Ovary (tissue), 3 donors: ENCODE results near the gene MND1.

ENCODE experiments used
- POLR2A ChIP-seq: fragments of 450-650 bp; IDR thresholded peaks from one replicate; pipeline ENCODE4 v1.6.1; 2017; ENCODE audit warnings: antibody characterized with exemption, mild to moderate bottlenecking, moderate library complexity
- TF ChIP-seq, protein P1 (sequence below), 3 donors: fragments of 450-650 bp in 2 of 3; fragments of 200-600 bp in 1 of 3; IDR thresholded peaks; one replicate each; pipeline versions ENCODE4 v1.5.1 to v1.8.0; 2016 to 2022; ENCODE audit warnings: antibody characterized with exemption in 3 of 3, mild to moderate bottlenecking in 1 of 3
- donor health status: DM: no; HTN: no; CAD: no.

DNA sequence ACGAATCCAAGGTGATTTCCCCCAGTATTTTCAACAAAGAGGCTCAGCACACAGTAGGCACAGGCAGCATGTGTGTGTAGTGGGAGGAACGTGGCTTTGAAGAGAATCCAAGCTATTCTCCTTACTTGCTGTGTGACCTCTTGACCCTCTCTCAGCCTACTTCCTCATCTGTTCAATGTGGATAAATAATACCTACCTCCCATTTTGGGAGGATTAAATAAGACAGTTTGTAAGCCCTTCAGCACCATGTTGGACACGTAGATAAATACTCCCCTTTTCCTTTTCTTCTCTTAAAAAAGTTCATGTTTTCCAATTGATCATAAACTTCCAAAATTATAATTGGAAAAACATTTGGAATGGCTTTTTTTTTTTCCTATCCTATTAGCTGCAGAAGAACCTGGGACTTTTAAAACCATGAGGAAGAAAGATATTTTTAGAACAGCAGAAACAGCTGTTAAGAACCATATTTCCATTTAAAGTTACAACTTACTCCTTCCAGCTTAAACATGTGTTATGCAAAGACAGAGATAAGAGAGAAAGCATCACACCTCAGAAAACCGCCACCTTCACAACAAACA, 65.5 kb downstream of the MND1 start:
- TF ChIP-seq, protein P1, sequence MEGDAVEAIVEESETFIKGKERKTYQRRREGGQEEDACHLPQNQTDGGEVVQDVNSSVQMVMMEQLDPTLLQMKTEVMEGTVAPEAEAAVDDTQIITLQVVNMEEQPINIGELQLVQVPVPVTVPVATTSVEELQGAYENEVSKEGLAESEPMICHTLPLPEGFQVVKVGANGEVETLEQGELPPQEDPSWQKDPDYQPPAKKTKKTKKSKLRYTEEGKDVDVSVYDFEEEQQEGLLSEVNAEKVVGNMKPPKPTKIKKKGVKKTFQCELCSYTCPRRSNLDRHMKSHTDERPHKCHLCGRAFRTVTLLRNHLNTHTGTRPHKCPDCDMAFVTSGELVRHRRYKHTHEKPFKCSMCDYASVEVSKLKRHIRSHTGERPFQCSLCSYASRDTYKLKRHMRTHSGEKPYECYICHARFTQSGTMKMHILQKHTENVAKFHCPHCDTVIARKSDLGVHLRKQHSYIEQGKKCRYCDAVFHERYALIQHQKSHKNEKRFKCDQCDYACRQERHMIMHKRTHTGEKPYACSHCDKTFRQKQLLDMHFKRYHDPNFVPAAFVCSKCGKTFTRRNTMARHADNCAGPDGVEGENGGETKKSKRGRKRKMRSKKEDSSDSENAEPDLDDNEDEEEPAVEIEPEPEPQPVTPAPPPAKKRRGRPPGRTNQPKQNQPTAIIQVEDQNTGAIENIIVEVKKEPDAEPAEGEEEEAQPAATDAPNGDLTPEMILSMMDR (IDR thresholded peaks at IDR 0.05): no peak
- TF ChIP-seq POLR2A: no peak
